Vagina (tissue), 2 donors: Measurements from ENCODE around the gene FAM47A.

Experiments
- POLR2AphosphoS5 ChIP-seq, 2 donors: sonication (generic); formaldehyde crosslinking; IDR thresholded peaks; one replicate each; pipeline ENCODE4 v1.9.0; 2017; ENCODE audit warnings: antibody characterized with exemption in 2 of 2, mild to moderate bottlenecking in 2 of 2, low read depth in 1 of 2; ENCODE audit not compliant: insufficient read depth in 1 of 2
- TF ChIP-seq, protein P1 (sequence below), 3 experiments: fragments of 450-650 bp in 2 of 3; fragments of 200-600 bp in 1 of 3; sonication (generic) in 1 of 3; IDR thresholded peaks; one replicate each; pipeline ENCODE4 v1.5.1; 2017 to 2019; ENCODE audit warnings: antibody characterized with exemption in 3 of 3, mild to moderate bottlenecking in 2 of 3, moderate library complexity in 2 of 3

DNA sequence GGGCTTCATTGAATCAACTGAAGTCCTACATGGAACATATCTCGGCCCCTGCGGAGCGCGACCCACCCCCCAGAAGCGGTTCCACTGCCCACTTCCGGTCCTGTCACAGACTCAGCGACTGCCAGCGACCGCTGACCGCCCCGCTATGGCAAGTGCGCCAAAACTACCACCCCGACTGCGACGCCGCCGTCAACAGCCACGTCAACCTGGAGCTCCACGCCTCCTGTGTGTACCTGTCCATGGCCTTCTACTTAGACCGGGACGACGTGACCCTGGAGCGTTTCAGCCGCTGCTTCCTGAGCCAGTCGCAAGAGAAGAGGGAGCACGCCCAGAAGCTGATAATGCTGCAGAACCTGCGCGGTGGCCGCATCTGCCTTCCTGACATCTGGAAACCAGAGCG lies 14.8 kb upstream of the FAM47A start:
- TF ChIP-seq, protein P1, sequence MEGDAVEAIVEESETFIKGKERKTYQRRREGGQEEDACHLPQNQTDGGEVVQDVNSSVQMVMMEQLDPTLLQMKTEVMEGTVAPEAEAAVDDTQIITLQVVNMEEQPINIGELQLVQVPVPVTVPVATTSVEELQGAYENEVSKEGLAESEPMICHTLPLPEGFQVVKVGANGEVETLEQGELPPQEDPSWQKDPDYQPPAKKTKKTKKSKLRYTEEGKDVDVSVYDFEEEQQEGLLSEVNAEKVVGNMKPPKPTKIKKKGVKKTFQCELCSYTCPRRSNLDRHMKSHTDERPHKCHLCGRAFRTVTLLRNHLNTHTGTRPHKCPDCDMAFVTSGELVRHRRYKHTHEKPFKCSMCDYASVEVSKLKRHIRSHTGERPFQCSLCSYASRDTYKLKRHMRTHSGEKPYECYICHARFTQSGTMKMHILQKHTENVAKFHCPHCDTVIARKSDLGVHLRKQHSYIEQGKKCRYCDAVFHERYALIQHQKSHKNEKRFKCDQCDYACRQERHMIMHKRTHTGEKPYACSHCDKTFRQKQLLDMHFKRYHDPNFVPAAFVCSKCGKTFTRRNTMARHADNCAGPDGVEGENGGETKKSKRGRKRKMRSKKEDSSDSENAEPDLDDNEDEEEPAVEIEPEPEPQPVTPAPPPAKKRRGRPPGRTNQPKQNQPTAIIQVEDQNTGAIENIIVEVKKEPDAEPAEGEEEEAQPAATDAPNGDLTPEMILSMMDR (IDR thresholded peaks at IDR 0.05), result no peak
- TF ChIP-seq POLR2AphosphoS5 (IDR thresholded peaks at IDR 0.05; ENCODE audit: insufficient read depth in 1 of 2, low read depth in 1 of 2), result no peak
